NB4 (cell line): ENCODE results near the gene MED7.

Experiments used
- DNase-seq: peaks from one replicate; pipeline ENCODE4 v3.0.0; 2010; ENCODE audit warnings: low read depth
- H3K4me3 ChIP-seq: one replicate; pipeline ENCODE4 v1.5.1; 2011; ENCODE audit warnings: mild to moderate bottlenecking, low read depth, low read length, moderate library complexity
- CTCF ChIP-seq: IDR thresholded peaks from one replicate; pipeline ENCODE4 v1.5.1; 2012; ENCODE audit warnings: low read depth, low read length
- MAX ChIP-seq: IDR thresholded peaks from 2 replicates; pipeline ENCODE4 v1.6.1; 2011; ENCODE audit warnings: low read depth, low read length
- MYC ChIP-seq: IDR thresholded peaks from 2 replicates; pipeline ENCODE4 v1.6.1; 2011; ENCODE audit warnings: low read depth, low read length
- POLR2A ChIP-seq: IDR thresholded peaks from 2 replicates; pipeline ENCODE4 v1.6.1; 2011; ENCODE audit warnings: mild to moderate bottlenecking; ENCODE audit not compliant: insufficient read length; ENCODE audit errors: extremely low read depth

The MED7 gene

GRCh38 chr5:157165261-157165660 lies 22.6 kb upstream of the MED7 start:
- TF ChIP-seq MAX (no peak), MYC (no peak), CTCF (no peak), POLR2A (no peak)
- no peak overlapping the region for H3K4me3 ChIP-seq
- DNase-seq: no peak

- no peak for DNase-seq
- TF ChIP-seq CTCF (no peak), POLR2A (no peak), MAX (no peak), MYC (no peak)
- H3K4me3 ChIP-seq: no peak overlapping the region
These were observed 21.9 kb upstream of the MED7 start for GRCh38 chr5:157164521-157164920.

- DNase-seq: no peak
- H3K4me3 ChIP-seq: no peak overlapping the region
- TF ChIP-seq CTCF (no peak), MAX (no peak), POLR2A (no peak), MYC (no peak)
These were observed 20.4 kb upstream of the MED7 start for GRCh38 chr5:157162919-157163510.

- DNase-seq: no peak
- TF ChIP-seq POLR2A (no peak), MAX (no peak), CTCF (no peak), MYC (no peak)
- H3K4me3 ChIP-seq: no peak overlapping the region
These were observed 19.3 kb upstream of the MED7 start for GRCh38 chr5:157161996-157162395.

DNA sequence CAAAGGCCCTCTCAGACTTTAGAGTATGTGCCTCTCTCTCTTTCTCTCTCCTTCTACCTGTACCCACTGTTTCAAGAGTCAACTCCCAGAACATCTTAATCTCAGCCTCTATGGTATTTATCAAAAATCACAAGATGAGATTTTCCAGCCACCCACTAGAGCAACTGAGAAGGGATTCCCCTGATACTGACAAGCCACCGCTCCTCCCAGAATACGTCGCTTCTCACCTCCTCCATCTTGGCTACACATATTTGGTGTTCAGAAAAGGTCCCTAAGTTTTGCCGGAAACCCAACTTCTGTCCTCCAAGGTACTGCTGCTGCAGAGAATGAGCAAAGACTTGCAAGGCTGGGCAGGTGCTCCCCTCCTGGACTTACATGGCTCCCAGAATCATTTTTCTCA lies 17.3 kb upstream of the MED7 start:
- TF ChIP-seq CTCF: no peak
- no peak for TF ChIP-seq POLR2A
- no peak for TF ChIP-seq MAX
- TF ChIP-seq MYC: no peak
- no peak for DNase-seq
- H3K4me3 ChIP-seq: no peak overlapping the region

GRCh38 chr5:157159209-157159751 lies 16.6 kb upstream of the MED7 start:
- TF ChIP-seq CTCF (no peak), POLR2A (no peak), MAX (no peak), MYC (no peak)
- no peak for DNase-seq
- no peak overlapping the region for H3K4me3 ChIP-seq
